VCaP (cell line): ENCODE measurements around the gene MLPH.

Experiments
- H3K27ac ChIP-seq: fragments of 450-650 bp; 2 replicates; pipeline ENCODE4 v1.5.1; 2017
- TF ChIP-seq, protein P1 (sequence below): fragments of 450-650 bp; conservative IDR thresholded peaks from 2 replicates; pipeline ENCODE4 v1.5.1; 2017; ENCODE audit warnings: mild to moderate bottlenecking, moderate library complexity

The MLPH gene

GRCh38 chr2:237588044-237588696 is 101.1 kb downstream of the MLPH start:
- peak overlapping the region; percentile 95 for H3K27ac ChIP-seq
- TF ChIP-seq, protein P1, sequence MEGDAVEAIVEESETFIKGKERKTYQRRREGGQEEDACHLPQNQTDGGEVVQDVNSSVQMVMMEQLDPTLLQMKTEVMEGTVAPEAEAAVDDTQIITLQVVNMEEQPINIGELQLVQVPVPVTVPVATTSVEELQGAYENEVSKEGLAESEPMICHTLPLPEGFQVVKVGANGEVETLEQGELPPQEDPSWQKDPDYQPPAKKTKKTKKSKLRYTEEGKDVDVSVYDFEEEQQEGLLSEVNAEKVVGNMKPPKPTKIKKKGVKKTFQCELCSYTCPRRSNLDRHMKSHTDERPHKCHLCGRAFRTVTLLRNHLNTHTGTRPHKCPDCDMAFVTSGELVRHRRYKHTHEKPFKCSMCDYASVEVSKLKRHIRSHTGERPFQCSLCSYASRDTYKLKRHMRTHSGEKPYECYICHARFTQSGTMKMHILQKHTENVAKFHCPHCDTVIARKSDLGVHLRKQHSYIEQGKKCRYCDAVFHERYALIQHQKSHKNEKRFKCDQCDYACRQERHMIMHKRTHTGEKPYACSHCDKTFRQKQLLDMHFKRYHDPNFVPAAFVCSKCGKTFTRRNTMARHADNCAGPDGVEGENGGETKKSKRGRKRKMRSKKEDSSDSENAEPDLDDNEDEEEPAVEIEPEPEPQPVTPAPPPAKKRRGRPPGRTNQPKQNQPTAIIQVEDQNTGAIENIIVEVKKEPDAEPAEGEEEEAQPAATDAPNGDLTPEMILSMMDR: no peak

GRCh38 chr2:237590272-237591140 is 103.5 kb downstream of the MLPH start, which contains the start of gene RAB17:
RAB17 (minus strand) TSS chr2:237590734; CDS start chr2:237586154, 4,580 bp downstream.
- H3K27ac ChIP-seq: peak within 1 kb of the TSS; percentile 95
- TF ChIP-seq, protein P1: no peak

DNA sequence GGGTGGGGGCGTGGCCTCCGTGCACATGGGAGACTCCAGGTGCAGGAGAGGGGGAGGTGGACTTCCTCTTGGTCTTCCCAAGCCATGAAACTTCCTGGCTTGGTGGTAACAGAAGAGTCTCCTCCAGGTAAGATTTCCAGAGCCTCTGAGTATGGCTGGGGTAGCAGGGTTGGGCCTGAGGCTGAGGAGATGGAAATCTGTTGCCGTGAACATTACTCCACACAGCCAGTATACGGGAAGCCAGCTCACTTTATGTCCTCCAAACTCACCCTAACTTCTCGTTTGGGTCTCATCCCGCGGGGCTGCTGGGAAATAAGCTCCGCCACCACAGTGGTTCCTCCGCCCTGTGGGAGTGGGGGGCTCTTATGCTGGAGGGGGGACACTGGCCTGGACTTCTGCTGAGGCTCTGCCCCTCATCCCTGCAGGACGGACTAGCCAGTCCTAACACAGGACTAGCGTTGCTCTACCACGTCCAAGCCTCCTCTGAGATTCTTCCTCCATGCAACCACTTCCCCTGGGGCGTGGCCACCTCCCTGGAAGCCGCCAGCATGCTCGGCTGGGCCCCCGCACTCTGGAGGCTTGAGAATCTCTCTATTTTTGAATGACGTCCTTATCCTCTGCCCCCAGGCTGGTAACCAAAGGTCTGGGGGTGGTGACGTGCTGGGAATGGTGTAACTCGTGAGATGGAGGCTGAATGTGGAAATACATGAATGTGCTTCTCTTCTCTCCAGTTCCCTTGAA is 104.3 kb downstream of the MLPH start:
- TF ChIP-seq, protein P1: no peak
- H3K27ac ChIP-seq: peak overlapping the region; percentile 95

GRCh38 chr2:237592425-237592980 is 105.5 kb downstream of the MLPH start:
- peak overlapping the region; percentile 95 for H3K27ac ChIP-seq

DNA sequence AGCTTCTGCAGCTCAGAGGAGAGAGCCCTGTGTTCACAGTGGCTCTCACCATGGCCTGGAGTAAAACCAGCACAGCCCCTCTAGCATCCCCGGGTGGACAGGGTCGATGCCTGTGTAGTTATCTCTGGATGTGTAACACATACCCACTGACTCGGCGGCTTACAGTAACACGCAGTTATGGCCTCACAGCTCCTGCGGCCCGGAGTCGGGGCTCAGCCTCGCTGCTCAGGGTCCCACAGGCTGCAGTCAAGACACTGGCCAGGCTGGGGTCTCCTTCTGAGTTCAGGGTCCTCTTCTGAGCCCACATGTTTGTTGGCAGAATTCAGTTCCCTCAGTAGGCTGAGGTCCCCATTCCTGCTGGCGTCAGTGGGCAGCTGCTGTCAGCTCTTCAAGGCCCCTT is 106.0 kb downstream of the MLPH start:
- TF ChIP-seq, protein P1: no peak
- peak overlapping the region; percentile 95; the same call in 1 of the 2 replicates for H3K27ac ChIP-seq

More at GRCh38 chr2:237592425-237592980, 105.5 kb downstream of the MLPH start:
- TF ChIP-seq, protein P1: no peak

GRCh38 chr2:237593596-237594320 is 106.7 kb downstream of the MLPH start:
- peak overlapping the region; percentile 56; the same call in 1 of the 2 replicates for H3K27ac ChIP-seq
- TF ChIP-seq, protein P1: no peak
